Measurements from ENCODE around the gene RHOJ. TPM values are rescaled to one million over a fixed set of nuclear protein-coding genes. Genes with fewer than 3 reads are reported as not detected.

RHOJ gene
- total and polyA plus RNA-seq, 10 of the 15 experiments (the other 5 are each of a cell fraction or from before 2014, with no cell fraction given) = not detected

DNA sequence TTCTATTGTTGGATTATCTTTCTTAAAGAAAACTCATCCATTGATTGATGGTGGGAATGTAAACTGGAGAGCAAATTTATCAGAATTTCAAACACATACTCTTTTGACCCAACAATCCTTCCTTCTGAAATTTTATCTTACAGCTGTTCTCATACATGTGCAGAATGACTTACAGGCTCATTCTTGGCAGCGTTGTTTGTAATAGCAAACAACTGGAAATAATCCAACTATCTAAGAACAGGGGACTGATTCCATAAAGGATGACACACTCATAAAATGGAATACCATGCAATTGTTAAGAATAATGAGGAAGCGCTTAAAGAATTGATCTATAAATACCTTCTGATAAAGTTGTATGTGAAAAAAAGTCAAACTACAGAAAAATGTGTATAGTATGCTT is 24.0 kb downstream of the RHOJ start:
- ATAC-seq = no peak
- no peak for DNase-seq (ENCODE audit: low read depth, low spot score)
- in situ Hi-C loops (cut with MboI) = no loop called here
- intact Hi-C loops (cut with micrococcal nuclease; ENCODE audit: unreplicated experiment) = no loop called here
- no TSS peak for BruUV-seq (replicated peaks)
- ChIA-PET CTCF (no interaction called here), POLR2A (no interaction called here), SMC1A (ENCODE audit: uncharacterized antibody, unreplicated experiment) (no interaction called here), RAD21 (ENCODE audit: unreplicated experiment) (no interaction called here)
- TF ChIP-seq, protein P1, sequence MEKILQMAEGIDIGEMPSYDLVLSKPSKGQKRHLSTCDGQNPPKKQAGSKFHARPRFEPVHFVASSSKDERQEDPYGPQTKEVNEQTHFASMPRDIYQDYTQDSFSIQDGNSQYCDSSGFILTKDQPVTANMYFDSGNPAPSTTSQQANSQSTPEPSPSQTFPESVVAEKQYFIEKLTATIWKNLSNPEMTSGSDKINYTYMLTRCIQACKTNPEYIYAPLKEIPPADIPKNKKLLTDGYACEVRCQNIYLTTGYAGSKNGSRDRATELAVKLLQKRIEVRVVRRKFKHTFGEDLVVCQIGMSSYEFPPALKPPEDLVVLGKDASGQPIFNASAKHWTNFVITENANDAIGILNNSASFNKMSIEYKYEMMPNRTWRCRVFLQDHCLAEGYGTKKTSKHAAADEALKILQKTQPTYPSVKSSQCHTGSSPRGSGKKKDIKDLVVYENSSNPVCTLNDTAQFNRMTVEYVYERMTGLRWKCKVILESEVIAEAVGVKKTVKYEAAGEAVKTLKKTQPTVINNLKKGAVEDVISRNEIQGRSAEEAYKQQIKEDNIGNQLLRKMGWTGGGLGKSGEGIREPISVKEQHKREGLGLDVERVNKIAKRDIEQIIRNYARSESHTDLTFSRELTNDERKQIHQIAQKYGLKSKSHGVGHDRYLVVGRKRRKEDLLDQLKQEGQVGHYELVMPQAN (conservative IDR thresholded peaks at IDR 0.05) = no peak
- TF ChIP-seq HCFC1 (IDR thresholded peaks at IDR 0.05; ENCODE audit: low read length) (no peak), CBX5 (IDR thresholded peaks at IDR 0.05; ENCODE audit: low read depth) (no peak), BHLHE40 (IDR thresholded peaks at IDR 0.05; ENCODE audit: borderline replicate concordance in 1 of 2, low read depth in 2 of 2, low read length in 1 of 2) (no peak)
- Histone ChIP-seq H4K20me1 (ENCODE audit: control insufficient read depth, insufficient read depth) (no peaks in the 10 kb centered on the region), H3K4me2 (ENCODE audit: control insufficient read depth, insufficient read depth) (no peak overlapping the region), H3K36me3 (ENCODE audit: control insufficient read depth in 2 of 2, insufficient read depth in 2 of 2, low read length in 1 of 2) (no peaks in the 10 kb centered on the region), H3K79me2 (ENCODE audit: control insufficient read depth, insufficient read depth, low read length) (no peaks in the 10 kb centered on the region), H3K27me3 (replicated peaks in 1 of 2; ENCODE audit: control insufficient read depth in 2 of 2, insufficient read depth in 2 of 2, low read length in 1 of 2) (no peaks in the 10 kb centered on the region), H3K4me1 (ENCODE audit: control insufficient read depth, insufficient read depth, low read length) (no peaks in the 10 kb centered on the region), H3K9me3 (replicated peaks; ENCODE audit: control insufficient read depth, insufficient read depth, low read length) (no peaks in the 10 kb centered on the region), H2AFZ (ENCODE audit: control insufficient read depth, low read depth, low read length) (no peak overlapping the region), H3K27ac (ENCODE audit: control insufficient read depth, insufficient read depth) (no peak overlapping the region), H3K4me3 (no peak overlapping the region), H3K9ac (ENCODE audit: control insufficient read depth, insufficient read depth, low read length) (no peak overlapping the region)
- WGBS (ENCODE audit: insufficient coverage, insufficient replicate concordance, low lambda C conversion rate, missing lambda C conversion rate) = 68% methylated on average over 2 of the region's 2 CpGs
- FAIRE-seq = no peak

GRCh38 chr14:63229330-63230059 is 25.3 kb downstream of the RHOJ start:
- H4K20me1 ChIP-seq (ENCODE audit: control insufficient read depth, insufficient read depth) = no peaks in the 10 kb centered on the region
- ATAC-seq (no peak), DNase-seq (ENCODE audit: low read depth, low spot score) (no peak), FAIRE-seq (no peak)
- H3K9ac ChIP-seq (ENCODE audit: control insufficient read depth, insufficient read depth, low read length) = no peak overlapping the region
- no peaks in the 10 kb centered on the region for H3K79me2 ChIP-seq (ENCODE audit: control insufficient read depth, insufficient read depth, low read length)
- intact Hi-C loops (cut with micrococcal nuclease; ENCODE audit: unreplicated experiment) = no loop called here
- WGBS (ENCODE audit: insufficient coverage, insufficient replicate concordance, low lambda C conversion rate, missing lambda C conversion rate) = 30% methylated on average over 5 of the region's 5 CpGs
- no peaks in the 10 kb centered on the region for H3K9me3 ChIP-seq (replicated peaks; ENCODE audit: control insufficient read depth, insufficient read depth, low read length)
- POLR2A ChIA-PET = no interaction called here
- no peaks in the 10 kb centered on the region for H3K4me1 ChIP-seq (ENCODE audit: control insufficient read depth, insufficient read depth, low read length)
- no peak overlapping the region for H3K4me3 ChIP-seq
- in situ Hi-C loops (cut with MboI) = no loop called here
- TF ChIP-seq CHD2 (IDR thresholded peaks at IDR 0.05; ENCODE audit: borderline replicate concordance, low read depth, low read length) (no peak), NFYA (IDR thresholded peaks at IDR 0.05; ENCODE audit: borderline replicate concordance, low read depth, low read length) (no peak), ESRRA (IDR thresholded peaks at IDR 0.05; ENCODE audit: low read length) (no peak), MYB (IDR thresholded peaks at IDR 0.05; ENCODE audit: borderline replicate concordance, low read depth, low read length) (no peak), BHLHE40 (IDR thresholded peaks at IDR 0.05; ENCODE audit: borderline replicate concordance in 1 of 2, low read depth in 2 of 2, low read length in 1 of 2) (no peak), ATF7 (IDR thresholded peaks at IDR 0.05; ENCODE audit: low read depth) (no peak)
- TF ChIP-seq, protein P2, sequence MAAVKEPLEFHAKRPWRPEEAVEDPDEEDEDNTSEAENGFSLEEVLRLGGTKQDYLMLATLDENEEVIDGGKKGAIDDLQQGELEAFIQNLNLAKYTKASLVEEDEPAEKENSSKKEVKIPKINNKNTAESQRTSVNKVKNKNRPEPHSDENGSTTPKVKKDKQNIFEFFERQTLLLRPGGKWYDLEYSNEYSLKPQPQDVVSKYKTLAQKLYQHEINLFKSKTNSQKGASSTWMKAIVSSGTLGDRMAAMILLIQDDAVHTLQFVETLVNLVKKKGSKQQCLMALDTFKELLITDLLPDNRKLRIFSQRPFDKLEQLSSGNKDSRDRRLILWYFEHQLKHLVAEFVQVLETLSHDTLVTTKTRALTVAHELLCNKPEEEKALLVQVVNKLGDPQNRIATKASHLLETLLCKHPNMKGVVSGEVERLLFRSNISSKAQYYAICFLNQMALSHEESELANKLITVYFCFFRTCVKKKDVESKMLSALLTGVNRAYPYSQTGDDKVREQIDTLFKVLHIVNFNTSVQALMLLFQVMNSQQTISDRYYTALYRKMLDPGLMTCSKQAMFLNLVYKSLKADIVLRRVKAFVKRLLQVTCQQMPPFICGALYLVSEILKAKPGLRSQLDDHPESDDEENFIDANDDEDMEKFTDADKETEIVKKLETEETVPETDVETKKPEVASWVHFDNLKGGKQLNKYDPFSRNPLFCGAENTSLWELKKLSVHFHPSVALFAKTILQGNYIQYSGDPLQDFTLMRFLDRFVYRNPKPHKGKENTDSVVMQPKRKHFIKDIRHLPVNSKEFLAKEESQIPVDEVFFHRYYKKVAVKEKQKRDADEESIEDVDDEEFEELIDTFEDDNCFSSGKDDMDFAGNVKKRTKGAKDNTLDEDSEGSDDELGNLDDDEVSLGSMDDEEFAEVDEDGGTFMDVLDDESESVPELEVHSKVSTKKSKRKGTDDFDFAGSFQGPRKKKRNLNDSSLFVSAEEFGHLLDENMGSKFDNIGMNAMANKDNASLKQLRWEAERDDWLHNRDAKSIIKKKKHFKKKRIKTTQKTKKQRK (IDR thresholded peaks at IDR 0.05; ENCODE audit: low read depth, low read length) = no peak
- RAD21 ChIA-PET (ENCODE audit: unreplicated experiment) = no interaction called here
- no peak overlapping the region for H3K27ac ChIP-seq (ENCODE audit: control insufficient read depth, insufficient read depth)
- H3K36me3 ChIP-seq (ENCODE audit: control insufficient read depth in 2 of 2, insufficient read depth in 2 of 2, low read length in 1 of 2) = no peaks in the 10 kb centered on the region
- CTCF ChIA-PET = no interaction called here
- H3K27me3 ChIP-seq (replicated peaks in 1 of 2; ENCODE audit: control insufficient read depth in 2 of 2, insufficient read depth in 2 of 2, low read length in 1 of 2) = no peaks in the 10 kb centered on the region
- H3K4me2 ChIP-seq (ENCODE audit: control insufficient read depth, insufficient read depth) = no peak overlapping the region
- no TSS peak for BruUV-seq (replicated peaks)
- SMC1A ChIA-PET (ENCODE audit: uncharacterized antibody, unreplicated experiment) = no interaction called here
- no peak overlapping the region for H2AFZ ChIP-seq (ENCODE audit: control insufficient read depth, low read depth, low read length)
